Measurements from ENCODE around the gene KRT75. TPM values are rescaled to one million over a fixed set of nuclear protein-coding genes. Genes with fewer than 3 reads are reported as not detected.

Gene KRT75
- not detected for polyA plus RNA-seq (2013, experiment 1 of 2)
- polyA plus RNA-seq (2013, experiment 2 of 2) = not detected

GRCh38 chr12:52434081-52434733 lies at the start of gene KRT75:
Gene KRT75, minus strand, starts transcription at chr12:52434371. Its CDS starts 67 bp downstream, at chr12:52434304.
- WGBS, 2 experiments (ENCODE audit: insufficient coverage in 2 of 2) = 86 to 92% methylated on average over 17 to 18 of the region's 20 CpGs
- Histone ChIP-seq H3K4me3 (ENCODE audit: extremely low read depth, insufficient read depth, low read length, poor library complexity, severe bottlenecking) (no peak within 1 kb of the TSS), H3K27ac (ENCODE audit: low read depth, low read length, severe bottlenecking) (no peak within 1 kb of the TSS), H3K9me3 (ENCODE audit: control insufficient read depth, low read length) (no peaks in the 10 kb centered on the region), H3K36me3 (ENCODE audit: control insufficient read depth, insufficient read depth, low read length) (no peaks in the 10 kb centered on the region), H3K4me1 (ENCODE audit: control insufficient read depth, insufficient read depth, low read length, poor library complexity, severe bottlenecking) (peaks cover 7% of the 10 kb centered on the region)

- 50 to 56% methylated on average over 2 to 3 of the region's 3 CpGs for WGBS, 2 experiments (ENCODE audit: insufficient coverage in 2 of 2)
- no peak overlapping the region for H3K27ac ChIP-seq (ENCODE audit: low read depth, low read length, severe bottlenecking)
- H3K36me3 ChIP-seq (ENCODE audit: control insufficient read depth, insufficient read depth, low read length) = no peaks in the 10 kb centered on the region
- no peaks in the 10 kb centered on the region for H3K9me3 ChIP-seq (ENCODE audit: control insufficient read depth, low read length)
- no peak overlapping the region for H3K4me3 ChIP-seq (ENCODE audit: extremely low read depth, insufficient read depth, low read length, poor library complexity, severe bottlenecking)
- H3K4me1 ChIP-seq (ENCODE audit: control insufficient read depth, insufficient read depth, low read length, poor library complexity, severe bottlenecking) = no peaks in the 10 kb centered on the region
Observed at GRCh38 chr12:52480073-52480472, 45.9 kb upstream of the KRT75 start.

- Histone ChIP-seq H3K27ac (ENCODE audit: low read depth, low read length, severe bottlenecking) (no peak overlapping the region), H3K4me3 (ENCODE audit: extremely low read depth, insufficient read depth, low read length, poor library complexity, severe bottlenecking) (no peak overlapping the region), H3K4me1 (ENCODE audit: control insufficient read depth, insufficient read depth, low read length, poor library complexity, severe bottlenecking) (no peaks in the 10 kb centered on the region), H3K9me3 (ENCODE audit: control insufficient read depth, low read length) (no peaks in the 10 kb centered on the region), H3K36me3 (ENCODE audit: control insufficient read depth, insufficient read depth, low read length) (no peaks in the 10 kb centered on the region)
- WGBS, 2 experiments (ENCODE audit: insufficient coverage in 2 of 2) = no CpG with 5 or more reads among the region's 2 CpGs
Observed at GRCh38 chr12:52477651-52478050, 43.5 kb upstream of the KRT75 start.

GRCh38 chr12:52474212-52474611 lies 40.0 kb upstream of the KRT75 start:
- Histone ChIP-seq H3K9me3 (ENCODE audit: control insufficient read depth, low read length) (no peaks in the 10 kb centered on the region), H3K4me1 (ENCODE audit: control insufficient read depth, insufficient read depth, low read length, poor library complexity, severe bottlenecking) (no peaks in the 10 kb centered on the region), H3K4me3 (ENCODE audit: extremely low read depth, insufficient read depth, low read length, poor library complexity, severe bottlenecking) (no peak overlapping the region), H3K36me3 (ENCODE audit: control insufficient read depth, insufficient read depth, low read length) (no peaks in the 10 kb centered on the region), H3K27ac (ENCODE audit: low read depth, low read length, severe bottlenecking) (no peak overlapping the region)
- WGBS, 2 experiments (ENCODE audit: insufficient coverage in 2 of 2) = 80% methylated on average over 1 of the region's 2 CpGs; no CpG with 5 or more reads in 1 of the 2 experiments

GRCh38 chr12:52473768-52474167 lies 39.6 kb upstream of the KRT75 start, which contains the start of gene KRT6C:
Gene KRT6C, minus strand, starts transcription at chr12:52473805. Its CDS starts 68 bp downstream, at chr12:52473737.
- 95 to 96% methylated on average over 4 of the region's 4 CpGs for WGBS, 2 experiments (ENCODE audit: insufficient coverage in 2 of 2)
- H3K36me3 ChIP-seq (ENCODE audit: control insufficient read depth, insufficient read depth, low read length) = no peaks in the 10 kb centered on the region
- no peaks in the 10 kb centered on the region for H3K4me1 ChIP-seq (ENCODE audit: control insufficient read depth, insufficient read depth, low read length, poor library complexity, severe bottlenecking)
- no peak within 1 kb of the TSS for H3K27ac ChIP-seq (ENCODE audit: low read depth, low read length, severe bottlenecking)
- H3K9me3 ChIP-seq (ENCODE audit: control insufficient read depth, low read length) = no peaks in the 10 kb centered on the region
- H3K4me3 ChIP-seq (ENCODE audit: extremely low read depth, insufficient read depth, low read length, poor library complexity, severe bottlenecking) = no peak within 1 kb of the TSS

GRCh38 chr12:52469853-52470252 lies 35.7 kb upstream of the KRT75 start:
- Histone ChIP-seq H3K9me3 (ENCODE audit: control insufficient read depth, low read length) (no peaks in the 10 kb centered on the region), H3K4me3 (ENCODE audit: extremely low read depth, insufficient read depth, low read length, poor library complexity, severe bottlenecking) (no peak overlapping the region), H3K27ac (ENCODE audit: low read depth, low read length, severe bottlenecking) (no peak overlapping the region), H3K36me3 (ENCODE audit: control insufficient read depth, insufficient read depth, low read length) (no peaks in the 10 kb centered on the region), H3K4me1 (ENCODE audit: control insufficient read depth, insufficient read depth, low read length, poor library complexity, severe bottlenecking) (no peaks in the 10 kb centered on the region)
- WGBS, 2 experiments (ENCODE audit: insufficient coverage in 2 of 2) = 73 to 78% methylated on average over 3 of the region's 4 CpGs

- H3K27ac ChIP-seq (ENCODE audit: low read depth, low read length, severe bottlenecking) = no peak overlapping the region
- no peaks in the 10 kb centered on the region for H3K4me1 ChIP-seq (ENCODE audit: control insufficient read depth, insufficient read depth, low read length, poor library complexity, severe bottlenecking)
- 94 to 100% methylated on average over 2 of the region's 2 CpGs for WGBS, 2 experiments (ENCODE audit: insufficient coverage in 2 of 2)
- no peaks in the 10 kb centered on the region for H3K36me3 ChIP-seq (ENCODE audit: control insufficient read depth, insufficient read depth, low read length)
- H3K4me3 ChIP-seq (ENCODE audit: extremely low read depth, insufficient read depth, low read length, poor library complexity, severe bottlenecking) = no peak overlapping the region
- H3K9me3 ChIP-seq (ENCODE audit: control insufficient read depth, low read length) = no peaks in the 10 kb centered on the region
Observed at GRCh38 chr12:52464897-52465296, 30.7 kb upstream of the KRT75 start.

GRCh38 chr12:52461693-52462092 lies 27.5 kb upstream of the KRT75 start:
- no peak overlapping the region for H3K4me3 ChIP-seq (ENCODE audit: extremely low read depth, insufficient read depth, low read length, poor library complexity, severe bottlenecking)
- H3K27ac ChIP-seq (ENCODE audit: low read depth, low read length, severe bottlenecking) = no peak overlapping the region
- WGBS, 2 experiments (ENCODE audit: insufficient coverage in 2 of 2) = 82 to 84% methylated on average over 4 of the region's 5 CpGs
- no peaks in the 10 kb centered on the region for H3K9me3 ChIP-seq (ENCODE audit: control insufficient read depth, low read length)
- H3K36me3 ChIP-seq (ENCODE audit: control insufficient read depth, insufficient read depth, low read length) = no peaks in the 10 kb centered on the region
- H3K4me1 ChIP-seq (ENCODE audit: control insufficient read depth, insufficient read depth, low read length, poor library complexity, severe bottlenecking) = no peaks in the 10 kb centered on the region

- 88 to 94% methylated on average over 2 to 4 of the region's 5 CpGs for WGBS, 2 experiments (ENCODE audit: insufficient coverage in 2 of 2)
- Histone ChIP-seq H3K27ac (ENCODE audit: low read depth, low read length, severe bottlenecking) (no peak overlapping the region), H3K9me3 (ENCODE audit: control insufficient read depth, low read length) (no peaks in the 10 kb centered on the region), H3K36me3 (ENCODE audit: control insufficient read depth, insufficient read depth, low read length) (no peaks in the 10 kb centered on the region), H3K4me1 (ENCODE audit: control insufficient read depth, insufficient read depth, low read length, poor library complexity, severe bottlenecking) (no peaks in the 10 kb centered on the region), H3K4me3 (ENCODE audit: extremely low read depth, insufficient read depth, low read length, poor library complexity, severe bottlenecking) (no peak overlapping the region)
Observed at GRCh38 chr12:52458861-52459260, 24.7 kb upstream of the KRT75 start.

GRCh38 chr12:52455821-52456220 lies 21.6 kb upstream of the KRT75 start:
- no peaks in the 10 kb centered on the region for H3K9me3 ChIP-seq (ENCODE audit: control insufficient read depth, low read length)
- WGBS, 2 experiments (ENCODE audit: insufficient coverage in 2 of 2) = no CpG with 5 or more reads among the region's 1 CpG
- no peak overlapping the region for H3K27ac ChIP-seq (ENCODE audit: low read depth, low read length, severe bottlenecking)
- no peak overlapping the region for H3K4me3 ChIP-seq (ENCODE audit: extremely low read depth, insufficient read depth, low read length, poor library complexity, severe bottlenecking)
- no peaks in the 10 kb centered on the region for H3K4me1 ChIP-seq (ENCODE audit: control insufficient read depth, insufficient read depth, low read length, poor library complexity, severe bottlenecking)
- H3K36me3 ChIP-seq (ENCODE audit: control insufficient read depth, insufficient read depth, low read length) = no peaks in the 10 kb centered on the region

- Histone ChIP-seq H3K36me3 (ENCODE audit: control insufficient read depth, insufficient read depth, low read length) (no peaks in the 10 kb centered on the region), H3K4me1 (ENCODE audit: control insufficient read depth, insufficient read depth, low read length, poor library complexity, severe bottlenecking) (no peaks in the 10 kb centered on the region), H3K9me3 (ENCODE audit: control insufficient read depth, low read length) (no peaks in the 10 kb centered on the region), H3K27ac (ENCODE audit: low read depth, low read length, severe bottlenecking) (no peak overlapping the region), H3K4me3 (ENCODE audit: extremely low read depth, insufficient read depth, low read length, poor library complexity, severe bottlenecking) (no peak overlapping the region)
- WGBS, 2 experiments (ENCODE audit: insufficient coverage in 2 of 2) = 38% methylated on average over 1 of the region's 3 CpGs; no CpG with 5 or more reads in 1 of the 2 experiments
Observed at GRCh38 chr12:52454411-52455201, 20.4 kb upstream of the KRT75 start.
